Kidney (tissue), 14 donors: ENCODE results near the gene TRIM61. TPM values are rescaled to one million over a fixed set of nuclear protein-coding genes. Genes with fewer than 3 reads are reported as not detected.

Experiments used
- DNase-seq, 5 donors: peaks; one replicate each; pipeline ENCODE4 v3.0.0-alpha.2; 2013 to 2020
- FAIRE-seq: peaks from 2 replicates; lab custom pipeline; 2012; peaks lifted over from hg19 to GRCh38; lab: Jason Lieb, UNC
- H3K27ac ChIP-seq, 2 donors: one replicate each; pipeline ENCODE4 v1.7.0; 2013; ENCODE audit warnings: low read depth in 2 of 2, low read length in 2 of 2, inconsistent platforms in 1 of 2
- H3K27me3 ChIP-seq: one replicate; pipeline ENCODE4 v1.7.1; 2013; ENCODE audit warnings: low read length, inconsistent platforms; ENCODE audit not compliant: control insufficient read depth, insufficient read depth
- H3K36me3 ChIP-seq, 3 donors: one replicate each; pipeline versions ENCODE4 v1.7.0 to v1.7.1; 2013; ENCODE audit warnings: low read length in 3 of 3, control low read depth in 1 of 3, inconsistent platforms in 1 of 3; ENCODE audit not compliant: insufficient read depth in 3 of 3, control insufficient read depth in 2 of 3
- H3K4me1 ChIP-seq, 3 donors: one replicate each; pipeline versions ENCODE4 v1.7.0 to v1.7.1; 2013; ENCODE audit warnings: low read length in 3 of 3, inconsistent platforms in 1 of 3, low read depth in 1 of 3; ENCODE audit not compliant: control insufficient read depth in 2 of 3, insufficient read depth in 2 of 3
- H3K4me3 ChIP-seq, 3 donors: one replicate each; pipeline versions ENCODE4 v1.7.0 to v1.8.1; 2013; ENCODE audit warnings: low read length in 3 of 3, control low read depth in 1 of 3, inconsistent platforms in 1 of 3
- H3K9ac ChIP-seq, 3 donors: one replicate each; pipeline versions ENCODE4 v1.7.0 to v1.7.1; 2013; ENCODE audit warnings: low read length in 3 of 3, control low read depth in 1 of 3, inconsistent platforms in 1 of 3
- H3K9me3 ChIP-seq, 3 donors: one replicate each; pipeline versions ENCODE4 v1.7.0 to v1.7.1; 2013; ENCODE audit warnings: low read length in 3 of 3, control low read depth in 1 of 3, inconsistent platforms in 1 of 3; ENCODE audit not compliant: control insufficient read depth in 2 of 3, insufficient read depth in 1 of 3
- CTCF ChIP-seq: IDR thresholded peaks from 3 replicates; pipeline ENCODE4 v1.5.1; 2012; ENCODE audit warnings: mild to moderate bottlenecking, moderate library complexity, borderline replicate concordance; ENCODE audit not compliant: insufficient read depth; ENCODE audit errors: extremely low read depth
- intact Hi-C: fragments of 100-400 bp; cut with DNase I; formaldehyde crosslinking; loops from one replicate; pipeline ENCODE4 v1.11.1; 2022
- polyA plus RNA-seq: library from polyadenylated mRNA; stranded (reverse); fragments of 350-450 nt; fragmentation: Illumina TruSeq; extraction: RNeasy Lipid Tissue Mini Kit (QIAGEN cat#74804); gene quantifications from one replicate; pipeline ENCODE4 v1.2.3, GENCODE V29; 2014; ENCODE audit warnings: low read depth, low replicate concordance; ENCODE audit not compliant: insufficient read depth
- total RNA-seq: library from RNA; stranded (reverse); fragmentation: NEBNext Ultra II Directional; extraction: Animal tissue kit (Norgen Biotek cat#: 25700); gene quantifications from one replicate; pipeline ENCODE4 v1.2.1, GENCODE V29; 2021
- donor health status: control.
- donor health status: control.
- donor health status: control.
- donor health status: control.
- donor health status: control.
- donor health status: DM: yes; HTN: yes; CAD: no.
- donor health status: Normal renal cell carcinoma (clear cell type).

The TRIM61 gene
- total and polyA plus RNA-seq, 2 donors from 2014 or later: 0.30 to 0.54 TPM

- no peak for DNase-seq
- no peak for TF ChIP-seq CTCF
- intact Hi-C loops: no loop called here
- Histone ChIP-seq H3K27me3 (no peaks in the 10 kb centered on the region), H3K9me3 (no peaks in the 10 kb centered on the region), H3K4me1 (no peaks in the 10 kb centered on the region), H3K36me3 (no peaks in the 10 kb centered on the region), H3K9ac (no peak overlapping the region), H3K27ac (no peak overlapping the region), H3K4me3 (no peak overlapping the region)
- FAIRE-seq: no peak
Observed at GRCh38 chr4:165009493-165010227, 32.2 kb upstream of the TRIM61 start.

DNA sequence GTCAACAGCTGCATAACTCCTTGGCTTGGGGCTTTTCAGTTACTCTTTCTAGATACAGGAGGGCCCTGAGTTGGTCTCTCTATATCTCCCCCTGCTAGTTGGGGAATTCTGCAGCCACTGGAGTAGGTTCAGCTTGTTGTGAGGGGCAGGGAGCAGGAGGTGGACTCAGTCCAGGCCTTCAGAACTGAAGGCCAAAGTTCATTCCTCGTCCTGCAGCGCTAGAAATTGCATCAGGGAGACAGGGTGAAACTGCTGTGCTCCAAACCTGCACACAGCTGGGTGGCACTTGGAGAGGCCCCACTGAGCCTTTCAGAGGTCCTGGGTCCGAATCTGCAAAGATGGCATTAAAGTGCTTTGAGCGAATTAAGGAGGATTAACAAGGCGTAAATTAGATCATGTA lies 29.4 kb upstream of the TRIM61 start:
- Histone ChIP-seq H3K27ac (no peak overlapping the region), H3K27me3 (no peaks in the 10 kb centered on the region), H3K4me3 (no peak overlapping the region), H3K36me3 (no peaks in the 10 kb centered on the region), H3K9me3 (no peaks in the 10 kb centered on the region), H3K4me1 (no peaks in the 10 kb centered on the region), H3K9ac (no peak overlapping the region)
- intact Hi-C loops: no loop called here
- DNase-seq (peak in 1 of 5 donors; percentile 7), FAIRE-seq (no peak)
- no peak for TF ChIP-seq CTCF

- DNase-seq (peak in 4 of 5 donors; percentile 31 to 91 (median 64)), FAIRE-seq (no peak)
- no peaks in the 10 kb centered on the region for H3K36me3 ChIP-seq
- H3K4me3 ChIP-seq: no peak overlapping the region
- H3K4me1 ChIP-seq: no peaks in the 10 kb centered on the region
- no peak overlapping the region for H3K27ac ChIP-seq
- H3K27me3 ChIP-seq: no peaks in the 10 kb centered on the region
- intact Hi-C loops: no loop called here
- H3K9me3 ChIP-seq: no peaks in the 10 kb centered on the region
- H3K9ac ChIP-seq: no peak overlapping the region
- TF ChIP-seq CTCF: no peak
Observed at GRCh38 chr4:165006456-165006855, 29.0 kb upstream of the TRIM61 start.
